Esophagus muscularis mucosa (tissue), 4 donors: ENCODE measurements around the gene TMEM255A.

Experiments
- EP300 ChIP-seq: sonication (generic); formaldehyde crosslinking; IDR thresholded peaks from one replicate; pipeline ENCODE4 v1.6.1; 2017; ENCODE audit warnings: antibody characterized with exemption
- POLR2A ChIP-seq: fragments of 450-650 bp; IDR thresholded peaks from one replicate; pipeline ENCODE4 v1.6.1; 2017; ENCODE audit warnings: antibody characterized with exemption, moderate library complexity, mild to moderate bottlenecking, low read depth
- POLR2AphosphoS5 ChIP-seq, 2 donors: sonication (generic); formaldehyde crosslinking; IDR thresholded peaks; one replicate each; pipeline ENCODE4 v1.6.1; 2017; ENCODE audit warnings: antibody characterized with exemption in 2 of 2
- TF ChIP-seq, protein P1 (sequence below), 3 experiments: fragments of 200-600 bp in 2 of 3; fragments of 450-650 bp in 1 of 3; sonication (generic) in 2 of 3; IDR thresholded peaks; one replicate each; pipeline ENCODE4 v1.5.1; 2017 to 2019; ENCODE audit warnings: antibody characterized with exemption in 3 of 3, mild to moderate bottlenecking in 2 of 3, moderate library complexity in 1 of 3

DNA sequence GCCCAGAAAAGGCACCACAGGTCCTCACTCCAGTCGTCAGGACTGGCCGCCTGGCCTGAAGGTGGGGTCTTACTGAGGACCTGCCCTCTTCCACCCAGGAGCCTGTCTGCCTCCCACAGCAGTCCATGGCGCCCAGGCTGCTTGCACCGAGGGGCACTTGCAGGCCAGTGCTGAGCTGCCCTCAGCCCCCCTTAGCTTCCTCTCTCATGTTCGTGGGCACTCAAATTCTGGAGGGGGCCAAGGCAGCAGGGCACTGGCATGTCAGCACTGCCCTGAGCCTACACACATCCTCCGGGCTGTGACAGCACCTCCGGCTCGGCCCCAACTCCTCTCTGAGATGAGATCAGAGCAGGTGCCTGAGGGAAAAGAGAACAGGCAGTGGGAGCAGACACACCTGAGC lies 87.9 kb downstream of the TMEM255A start:
- TF ChIP-seq, protein P1, sequence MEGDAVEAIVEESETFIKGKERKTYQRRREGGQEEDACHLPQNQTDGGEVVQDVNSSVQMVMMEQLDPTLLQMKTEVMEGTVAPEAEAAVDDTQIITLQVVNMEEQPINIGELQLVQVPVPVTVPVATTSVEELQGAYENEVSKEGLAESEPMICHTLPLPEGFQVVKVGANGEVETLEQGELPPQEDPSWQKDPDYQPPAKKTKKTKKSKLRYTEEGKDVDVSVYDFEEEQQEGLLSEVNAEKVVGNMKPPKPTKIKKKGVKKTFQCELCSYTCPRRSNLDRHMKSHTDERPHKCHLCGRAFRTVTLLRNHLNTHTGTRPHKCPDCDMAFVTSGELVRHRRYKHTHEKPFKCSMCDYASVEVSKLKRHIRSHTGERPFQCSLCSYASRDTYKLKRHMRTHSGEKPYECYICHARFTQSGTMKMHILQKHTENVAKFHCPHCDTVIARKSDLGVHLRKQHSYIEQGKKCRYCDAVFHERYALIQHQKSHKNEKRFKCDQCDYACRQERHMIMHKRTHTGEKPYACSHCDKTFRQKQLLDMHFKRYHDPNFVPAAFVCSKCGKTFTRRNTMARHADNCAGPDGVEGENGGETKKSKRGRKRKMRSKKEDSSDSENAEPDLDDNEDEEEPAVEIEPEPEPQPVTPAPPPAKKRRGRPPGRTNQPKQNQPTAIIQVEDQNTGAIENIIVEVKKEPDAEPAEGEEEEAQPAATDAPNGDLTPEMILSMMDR (IDR thresholded peaks at IDR 0.05): no peak
- TF ChIP-seq POLR2AphosphoS5 (IDR thresholded peaks at IDR 0.05): no peak
- no peak for TF ChIP-seq POLR2A
- TF ChIP-seq EP300: no peak
